Stimulated activated CD8-positive, alpha-beta memory T cell treated with anti-CD3 and anti-CD28 coated beads, Interleukin-7, amount 100 ng/mL, for 48 hours (primary cell): Measurements from ENCODE around the gene SHKBP1.
"Not testable (repeated sequence)": the region's sequence is repeated elsewhere in the genome, so short reads cannot be mapped to it uniquely, and the experiment has no call there.

ENCODE experiments used
- DNase-seq, 2 donors: peaks; one replicate each; pipeline ENCODE4 v3.0.0-alpha.2; 2020; ENCODE audit warnings: low read depth in 1 of 2; ENCODE audit errors: extremely low read depth in 1 of 2

Gene SHKBP1

DNA sequence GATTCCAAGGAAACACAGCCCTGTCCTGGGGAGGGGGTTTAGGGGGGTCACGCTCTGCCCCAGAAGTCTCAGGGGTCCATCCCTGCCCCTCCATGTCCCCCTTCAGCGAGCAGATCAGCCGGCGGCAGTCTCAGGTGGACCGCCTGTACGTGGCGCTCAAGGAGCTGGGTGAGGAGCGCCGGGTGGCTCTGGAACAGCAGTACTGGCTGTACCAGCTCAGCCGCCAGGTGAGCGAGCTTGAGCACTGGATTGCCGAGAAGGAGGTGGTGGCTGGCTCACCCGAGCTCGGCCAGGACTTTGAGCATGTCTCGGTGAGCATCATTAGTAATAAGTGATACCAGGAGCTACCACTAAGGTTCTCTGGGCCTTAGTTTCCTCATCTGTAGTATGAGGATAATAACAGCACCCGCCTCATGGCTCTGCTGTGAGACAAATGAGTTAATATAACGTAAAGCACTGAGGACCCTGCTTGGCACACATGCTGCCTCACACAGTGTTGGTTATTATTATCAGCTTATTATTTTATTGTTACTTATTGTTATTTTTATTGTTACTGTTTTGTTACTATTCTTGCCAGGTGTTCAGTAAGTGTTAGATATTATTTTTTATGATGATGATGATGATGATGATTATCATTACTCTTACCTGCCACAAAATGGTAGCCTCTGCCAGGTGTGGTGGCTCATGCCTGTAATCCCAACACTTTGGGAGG, 20.5 kb upstream of the SHKBP1 start:
- DNase-seq, result no peak

DNA sequence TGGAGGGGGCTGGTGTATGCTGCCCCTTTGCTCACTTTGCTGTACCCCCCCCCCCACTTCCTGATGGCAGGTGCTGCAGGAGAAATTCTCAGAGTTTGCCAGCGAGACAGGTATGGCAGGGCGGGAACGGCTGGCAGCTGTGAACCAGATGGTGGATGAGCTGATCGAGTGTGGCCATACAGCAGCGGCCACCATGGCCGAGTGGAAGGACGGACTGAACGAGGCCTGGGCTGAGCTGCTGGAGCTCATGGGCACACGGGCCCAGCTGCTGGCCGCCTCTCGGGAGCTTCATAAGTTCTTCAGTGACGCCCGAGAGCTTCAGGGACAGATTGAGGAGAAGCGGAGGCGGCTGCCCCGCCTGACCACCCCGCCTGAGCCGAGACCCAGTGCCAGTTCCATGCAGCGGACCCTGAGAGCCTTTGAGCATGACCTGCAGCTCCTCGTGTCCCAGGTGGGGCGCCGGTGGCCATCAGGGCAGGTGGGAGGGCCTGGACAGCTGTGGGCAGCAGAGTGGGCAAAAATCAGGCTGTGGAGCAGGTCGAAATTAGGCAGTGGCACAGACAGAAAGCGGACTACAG, 19.6 kb upstream of the SHKBP1 start:
- no peak for DNase-seq

DNA sequence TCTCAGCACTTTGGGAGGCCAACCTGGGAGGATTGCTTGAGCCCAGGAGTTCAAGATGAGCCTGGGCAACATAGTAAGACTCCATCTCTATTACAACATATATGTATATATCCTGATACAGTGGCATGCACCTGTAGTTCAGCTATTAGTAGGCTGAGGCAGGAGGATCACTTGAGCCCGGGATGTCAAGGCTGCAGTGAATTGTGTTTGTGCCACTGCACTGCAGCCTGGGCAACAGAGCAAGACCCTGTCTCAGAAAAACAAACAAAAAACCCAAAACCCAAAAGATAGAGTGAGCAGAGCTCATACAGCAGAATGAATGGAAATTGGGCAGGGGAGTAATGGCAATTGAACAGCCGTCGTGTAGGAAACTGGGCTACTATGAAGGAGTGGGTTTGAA, 17.3 kb upstream of the SHKBP1 start:
- no peak for DNase-seq

DNA sequence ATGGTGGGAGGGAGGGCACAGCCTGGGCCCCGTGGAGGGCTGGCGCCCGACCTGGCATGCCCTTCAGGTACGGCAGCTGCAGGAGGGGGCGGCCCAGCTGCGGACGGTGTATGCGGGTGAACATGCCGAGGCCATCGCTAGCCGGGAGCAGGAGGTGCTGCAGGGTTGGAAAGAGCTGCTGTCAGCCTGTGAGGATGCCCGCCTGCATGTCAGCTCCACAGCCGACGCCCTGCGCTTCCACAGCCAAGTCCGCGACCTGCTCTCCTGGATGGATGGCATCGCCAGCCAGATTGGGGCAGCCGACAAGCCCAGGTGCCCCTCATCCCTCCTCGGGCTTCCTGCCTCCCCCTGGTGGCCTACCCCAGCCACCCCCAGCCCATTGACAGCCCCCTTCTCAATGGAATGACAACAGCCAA, 16.6 kb upstream of the SHKBP1 start:
- no peak for DNase-seq

DNA sequence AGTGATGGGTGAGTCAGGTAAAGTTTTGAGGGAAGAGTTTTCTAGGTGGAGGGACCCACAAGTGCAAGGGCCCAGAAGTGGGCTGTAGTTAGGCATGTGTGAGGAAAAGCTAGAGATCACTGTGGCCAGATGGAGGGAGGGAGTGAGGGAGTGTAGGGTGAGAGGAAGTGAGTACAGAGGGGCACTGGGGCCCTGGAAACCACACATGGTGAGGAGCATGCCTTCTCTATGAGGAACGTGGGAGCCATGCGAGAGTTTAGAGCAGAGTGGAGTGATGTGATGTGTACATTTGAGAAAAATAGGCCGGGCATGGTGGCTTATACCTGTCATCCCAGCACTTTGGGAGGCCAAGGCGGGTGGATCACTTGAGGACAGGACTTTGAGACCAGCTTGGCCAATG, 14.7 kb upstream of the SHKBP1 start:
- DNase-seq, result no peak

DNA sequence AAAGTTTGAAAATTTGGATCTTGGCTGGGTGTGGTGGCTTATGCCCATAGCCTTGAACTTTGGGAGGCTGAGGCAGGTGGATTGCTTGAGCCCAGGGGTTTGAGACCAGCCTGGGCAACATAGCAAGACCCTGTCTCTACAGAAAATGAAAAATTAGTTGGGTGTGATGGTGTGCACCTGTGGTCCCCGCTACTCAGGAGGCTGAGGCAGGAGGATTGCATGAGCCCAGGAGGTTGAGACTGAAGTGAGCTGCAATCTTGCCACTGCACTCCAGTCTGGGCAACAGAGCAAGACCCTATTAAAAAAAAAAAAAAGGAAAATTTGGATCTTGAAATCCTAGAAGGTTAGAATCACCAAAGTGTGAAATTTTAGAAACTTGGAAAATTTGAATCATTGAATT, 12.1 kb upstream of the SHKBP1 start:
- DNase-seq, result not testable (repeated sequence)

DNA sequence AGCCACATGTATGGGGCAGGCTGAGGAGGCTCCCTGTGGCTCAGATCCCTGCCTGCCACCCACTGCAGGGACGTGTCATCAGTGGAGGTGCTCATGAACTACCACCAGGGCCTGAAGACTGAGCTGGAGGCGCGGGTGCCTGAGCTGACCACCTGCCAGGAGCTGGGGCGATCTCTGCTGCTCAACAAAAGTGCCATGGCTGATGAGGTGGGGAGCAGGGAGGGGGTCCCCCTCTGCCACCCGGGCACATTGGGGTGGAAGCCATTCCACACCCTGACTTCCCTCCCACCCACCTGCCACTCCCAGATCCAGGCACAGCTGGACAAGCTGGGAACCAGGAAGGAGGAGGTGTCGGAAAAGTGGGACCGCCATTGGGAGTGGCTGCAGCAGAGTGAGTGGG, 11.3 kb upstream of the SHKBP1 start:
- no peak for DNase-seq

DNA sequence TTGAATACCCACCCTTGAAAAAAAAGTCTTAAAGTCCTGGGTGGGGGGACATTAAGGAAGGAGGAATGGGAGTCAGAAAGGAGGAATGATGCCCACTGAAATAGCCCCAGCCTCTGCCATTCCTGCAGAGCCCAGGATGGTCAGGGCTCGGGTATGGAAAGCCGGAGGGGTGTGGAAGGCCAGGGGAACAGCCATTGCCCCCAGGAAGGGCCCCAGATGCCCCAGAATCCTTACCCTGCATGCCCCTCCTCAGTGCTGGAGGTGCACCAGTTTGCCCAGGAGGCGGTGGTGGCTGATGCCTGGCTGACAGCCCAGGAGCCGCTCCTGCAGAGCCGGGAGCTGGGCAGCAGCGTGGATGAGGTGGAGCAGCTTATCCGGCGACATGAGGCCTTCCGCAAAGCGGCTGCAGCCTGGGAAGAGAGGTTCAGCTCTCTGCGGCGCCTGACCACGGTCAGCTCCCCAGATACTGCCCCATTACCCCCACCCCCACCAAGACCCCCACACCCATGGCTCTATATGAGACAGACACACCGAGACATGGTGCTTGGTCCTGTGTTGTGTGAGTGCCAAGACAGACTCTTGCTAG, 10.7 kb upstream of the SHKBP1 start:
- no peak for DNase-seq

DNA sequence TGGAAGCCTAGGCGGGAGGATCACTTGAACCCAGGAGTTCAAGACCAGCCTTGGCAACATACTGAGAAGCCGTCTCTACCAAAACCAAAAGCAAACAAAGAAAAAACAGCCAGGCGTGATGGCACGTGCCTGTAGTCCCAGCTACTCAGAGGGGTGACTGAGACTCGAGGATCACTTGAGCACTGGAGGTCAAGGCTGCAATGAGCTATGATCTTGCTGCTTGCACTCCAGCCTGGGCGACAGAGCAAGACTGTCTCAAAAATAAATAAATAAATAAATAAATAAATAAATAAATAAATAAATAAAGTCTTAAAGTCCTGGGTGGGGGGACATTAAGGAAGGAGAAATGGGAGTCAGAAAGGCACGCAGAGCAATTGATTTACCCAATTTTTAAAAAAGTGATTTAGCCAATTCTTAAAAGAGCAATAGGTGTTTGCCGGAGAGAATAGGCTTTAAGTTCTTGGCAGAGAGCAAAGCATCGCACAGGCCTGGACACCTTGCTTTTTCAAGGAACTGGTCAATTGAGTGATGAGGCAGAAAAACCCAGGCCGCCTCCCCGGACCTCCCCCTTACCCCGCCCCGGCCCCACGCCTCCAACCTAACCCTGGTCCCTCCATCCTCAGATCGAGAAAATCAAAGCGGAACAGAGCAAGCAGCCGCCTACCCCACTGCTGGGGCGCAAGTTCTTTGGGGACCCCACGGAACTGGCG, 9.5 kb upstream of the SHKBP1 start:
- DNase-seq, result no peak

DNA sequence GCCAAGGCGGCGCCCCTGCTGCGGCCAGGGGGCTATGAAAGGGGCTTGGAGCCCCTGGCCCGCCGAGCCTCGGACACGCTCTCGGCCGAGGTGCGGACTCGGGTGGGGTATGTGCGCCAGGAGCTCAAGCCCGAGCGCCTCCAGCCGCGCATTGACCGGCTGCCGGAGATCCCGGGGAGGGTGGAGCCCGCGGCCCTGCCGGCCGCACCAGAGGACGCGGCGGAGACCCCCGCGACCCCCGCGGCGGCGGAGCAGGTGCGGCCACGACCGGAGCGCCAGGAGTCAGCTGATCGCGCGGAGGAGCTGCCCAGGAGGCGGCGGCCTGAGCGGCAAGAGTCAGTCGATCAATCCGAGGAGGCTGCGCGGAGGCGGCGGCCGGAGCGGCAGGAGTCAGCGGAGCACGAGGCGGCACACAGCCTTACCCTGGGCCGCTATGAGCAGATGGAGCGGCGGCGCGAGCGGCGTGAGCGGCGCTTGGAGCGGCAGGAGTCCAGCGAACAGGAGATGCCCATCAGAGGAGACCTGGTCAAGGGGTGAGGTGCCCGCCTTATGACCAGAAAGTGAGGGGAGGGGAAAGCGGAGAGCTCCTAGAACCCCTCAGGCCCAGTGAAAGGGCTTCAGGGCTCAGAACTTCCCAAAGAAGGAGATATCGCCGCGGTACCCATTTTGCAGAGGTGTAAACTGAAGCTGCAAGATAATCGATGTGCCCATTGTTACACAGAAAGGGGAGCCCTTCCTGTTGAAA, 8.8 kb upstream of the SHKBP1 start:
- no peak for DNase-seq

DNA sequence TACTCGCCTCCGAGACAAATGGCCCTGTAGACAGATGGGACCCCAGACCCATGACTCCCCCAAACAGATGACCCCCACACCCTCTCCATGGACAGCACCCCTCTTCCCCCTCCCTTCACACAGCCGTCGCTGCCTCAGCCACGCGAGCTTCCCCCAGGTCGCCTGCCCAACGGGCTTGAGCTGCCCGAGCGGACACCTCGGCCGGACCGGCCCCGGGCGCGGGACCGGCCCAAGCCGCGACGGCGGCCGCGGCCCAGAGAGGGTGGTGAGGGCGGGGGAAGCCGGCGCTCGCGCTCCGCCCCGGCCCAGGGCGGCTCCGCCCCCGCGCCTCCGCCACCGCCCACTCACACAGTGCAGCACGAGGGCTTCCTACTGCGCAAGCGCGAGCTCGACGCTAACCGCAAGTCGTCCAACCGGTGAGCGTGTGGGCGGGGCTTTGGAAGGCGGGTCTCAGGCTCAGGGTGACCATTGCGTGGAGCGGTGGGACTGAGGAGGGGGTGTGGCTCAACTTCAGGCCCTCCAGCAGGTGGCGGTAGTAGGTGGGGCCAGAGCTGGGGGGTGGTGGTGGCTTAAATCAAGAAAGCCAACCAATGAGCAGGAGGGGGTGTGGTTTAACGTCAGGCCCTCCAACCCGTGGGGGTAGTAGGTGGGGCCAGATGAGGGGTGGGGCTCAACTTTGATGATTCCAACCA, 6.2 kb upstream of the SHKBP1 start:
- DNase-seq, result peak; percentile 87 to 98

DNA sequence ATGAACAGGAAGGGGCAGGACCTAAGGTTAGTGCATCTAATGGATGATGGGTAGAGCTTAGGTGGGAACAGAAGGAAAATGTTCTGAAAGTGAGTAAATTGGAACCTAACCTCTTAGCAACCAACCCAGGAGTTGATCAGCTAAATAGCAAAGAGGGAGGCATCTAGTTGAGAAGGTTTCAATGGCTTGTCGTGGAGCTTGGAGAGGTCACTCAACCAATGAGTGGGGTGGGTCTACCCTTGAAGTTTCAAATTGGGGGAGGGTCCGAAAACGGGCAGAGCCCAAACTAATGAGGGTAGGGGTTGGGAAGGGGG, 5.7 kb upstream of the SHKBP1 start:
- no peak for DNase-seq

DNA sequence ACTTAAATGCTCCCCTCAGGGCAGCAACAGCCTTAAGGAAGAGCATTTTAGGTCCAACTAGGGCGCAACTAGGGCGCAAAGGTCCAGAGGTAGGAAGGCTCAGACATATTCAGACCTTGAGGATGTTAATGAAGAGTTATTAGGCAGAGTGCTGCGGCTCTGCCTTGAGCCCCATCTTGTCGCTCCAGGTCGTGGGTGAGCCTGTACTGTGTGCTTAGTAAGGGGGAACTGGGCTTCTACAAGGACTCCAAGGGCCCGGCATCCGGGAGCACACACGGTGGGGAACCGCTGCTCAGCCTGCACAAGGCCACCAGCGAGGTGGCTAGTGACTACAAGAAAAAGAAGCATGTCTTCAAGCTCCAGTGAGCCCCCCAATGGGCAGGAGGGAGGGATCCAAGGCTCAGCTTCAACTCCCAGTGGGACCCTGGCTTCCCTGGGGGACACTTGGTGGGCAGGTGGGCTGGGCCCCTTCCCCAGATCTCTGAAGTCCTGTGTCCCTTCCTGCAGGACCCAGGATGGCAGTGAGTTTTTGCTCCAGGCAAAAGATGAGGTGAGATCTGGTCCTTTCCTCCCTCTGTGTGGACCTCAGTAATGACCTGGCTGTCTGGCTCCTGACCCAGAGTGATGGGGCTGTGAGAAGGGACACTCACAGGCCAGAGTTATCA, 4.7 kb upstream of the SHKBP1 start:
- no peak for DNase-seq

DNA sequence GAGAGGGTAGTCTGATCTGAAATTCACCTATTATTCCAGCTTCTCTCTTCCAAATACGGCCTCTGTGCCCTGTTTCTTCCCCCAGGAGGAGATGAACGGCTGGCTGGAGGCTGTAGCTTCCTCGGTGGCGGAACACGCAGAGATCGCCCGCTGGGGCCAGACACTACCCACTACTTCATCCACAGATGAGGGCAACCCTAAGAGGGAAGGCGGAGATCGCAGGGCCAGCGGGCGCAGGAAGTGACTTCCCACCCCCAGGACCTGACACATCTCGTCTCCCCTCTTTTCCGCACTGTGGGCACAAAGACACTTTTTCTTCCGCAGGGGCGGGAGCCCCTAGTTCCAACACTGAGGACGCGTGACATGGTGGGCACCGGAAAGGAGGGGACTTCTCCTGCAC, 1.3 kb upstream of the SHKBP1 start:
- no peak for DNase-seq

DNA sequence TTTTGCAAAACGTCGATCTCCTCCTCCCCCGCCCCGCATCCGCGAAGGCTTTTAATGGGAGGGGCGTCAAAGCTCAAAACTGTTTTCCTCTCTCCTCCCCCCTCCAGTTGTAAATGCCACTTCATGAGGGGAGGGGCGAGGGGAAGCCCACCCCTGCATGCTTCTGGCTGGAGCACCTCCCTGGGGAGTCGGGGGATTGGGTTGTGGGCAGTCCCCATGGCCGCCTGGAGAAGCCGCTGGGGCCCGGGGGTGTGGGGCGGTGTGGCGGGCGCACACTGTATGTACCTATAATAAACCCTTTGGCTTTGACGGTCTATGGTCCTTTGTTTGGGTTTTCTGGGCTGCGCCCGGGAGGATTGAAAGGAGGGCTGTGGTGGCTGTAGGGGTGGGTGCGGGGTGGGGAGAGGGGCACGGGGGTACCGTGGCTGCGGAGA, 505 bp upstream of the SHKBP1 start:
- no peak for DNase-seq

DNA sequence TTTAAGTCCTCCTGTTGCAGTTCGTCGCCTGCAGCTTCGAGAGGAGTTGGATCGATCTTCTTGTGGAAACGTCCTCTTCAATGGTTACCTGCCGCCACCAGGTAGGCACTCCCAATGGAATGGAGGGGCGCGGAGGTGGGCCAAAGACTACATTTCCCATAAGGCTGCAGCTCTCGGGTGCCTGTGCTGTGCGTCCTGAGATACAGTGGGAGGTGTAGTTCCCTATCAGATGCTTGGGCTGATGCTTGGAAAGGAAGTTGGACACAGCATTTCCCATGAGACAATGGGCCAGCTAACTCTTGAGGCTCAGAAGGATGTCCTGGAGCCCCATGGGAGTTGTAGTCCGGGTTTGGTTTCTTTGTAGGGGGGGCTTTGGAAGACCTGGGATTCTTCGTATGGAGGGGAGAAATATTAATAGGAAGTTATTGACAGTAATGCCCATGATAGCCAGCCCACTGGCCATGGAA, 1.8 kb downstream of the SHKBP1 start:
- no peak for DNase-seq

DNA sequence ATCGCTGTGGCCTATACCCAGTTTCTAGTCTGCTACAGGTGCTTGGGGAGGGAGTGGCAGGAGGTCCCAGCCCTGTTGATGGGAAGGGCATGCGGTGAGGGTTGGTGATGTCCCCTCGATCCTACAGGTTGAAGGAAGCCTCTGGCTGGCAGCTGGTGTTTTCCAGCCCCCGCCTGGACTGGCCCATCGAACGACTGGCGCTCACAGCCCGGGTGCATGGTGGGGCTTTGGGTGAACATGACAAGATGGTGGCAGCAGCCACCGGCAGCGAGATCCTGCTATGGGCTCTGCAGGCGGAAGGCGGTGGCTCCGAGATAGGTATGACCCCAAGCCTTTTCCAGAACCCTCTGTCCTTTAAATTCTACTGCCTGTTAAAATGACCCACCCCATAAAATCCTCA, 3.9 kb downstream of the SHKBP1 start:
- DNase-seq, result no peak

DNA sequence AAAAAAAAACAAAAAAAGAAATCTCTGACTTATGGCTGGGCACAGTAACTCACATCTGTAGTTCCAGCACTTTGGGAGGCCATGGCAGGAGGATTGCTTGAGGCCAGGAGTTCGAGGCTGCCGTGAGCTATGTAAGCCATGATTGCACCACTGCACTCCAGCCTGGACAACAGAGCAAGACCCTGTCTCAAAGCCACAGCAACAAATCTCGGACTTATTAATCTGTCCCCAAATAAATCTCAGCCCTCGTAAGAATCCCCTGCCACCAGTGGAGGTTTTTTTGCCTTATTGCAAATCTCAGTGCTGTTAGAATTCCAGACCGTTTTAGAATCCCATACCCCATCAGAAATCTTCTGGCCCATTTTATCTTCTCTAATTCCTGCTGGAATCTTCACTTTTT, 4.9 kb downstream of the SHKBP1 start:
- no peak for DNase-seq

DNA sequence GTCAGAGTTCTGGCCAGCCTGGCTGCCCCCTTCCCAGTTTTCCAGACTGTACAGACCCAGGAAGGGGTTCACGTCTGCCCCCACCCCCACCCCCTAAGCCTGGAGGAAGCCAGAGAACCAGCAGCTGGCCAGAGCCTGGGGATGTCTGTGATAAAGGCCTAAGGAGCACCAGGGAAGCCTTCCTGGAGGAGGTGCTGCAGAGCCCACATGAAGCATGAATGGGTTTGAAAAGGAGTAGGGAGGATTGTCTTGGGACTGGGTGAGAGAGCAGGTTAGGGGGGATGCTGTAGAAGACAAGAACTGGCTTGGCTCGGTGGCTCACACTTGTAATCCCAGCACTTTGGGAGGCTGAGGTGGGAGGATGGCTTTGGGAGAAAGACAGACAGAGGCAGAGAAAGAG, 5.8 kb downstream of the SHKBP1 start:
- DNase-seq, result no peak

DNA sequence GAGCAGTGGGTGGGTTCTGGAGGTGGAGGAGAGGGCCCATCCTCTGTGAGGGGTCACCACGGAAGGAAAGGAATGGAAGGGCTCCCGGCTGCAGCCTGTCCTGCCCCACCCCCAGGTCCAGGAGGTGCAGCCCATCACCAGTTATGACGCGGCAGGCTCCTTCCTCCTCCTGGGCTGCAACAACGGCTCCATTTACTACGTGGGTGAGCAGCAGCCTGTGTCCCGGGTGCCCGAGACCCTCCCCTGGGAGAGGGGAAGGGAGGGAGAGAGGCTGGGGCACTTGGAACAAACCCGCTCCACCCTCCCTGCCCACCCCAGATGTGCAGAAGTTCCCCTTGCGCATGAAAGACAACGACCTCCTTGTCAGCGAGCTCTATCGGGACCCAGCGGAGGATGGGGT, 6.6 kb downstream of the SHKBP1 start:
- no peak for DNase-seq
